HepG2 (cell line): ENCODE results near the gene TICAM2. TPM values are rescaled to one million over a fixed set of nuclear protein-coding genes. Genes with fewer than 3 reads are reported as not detected.
A peak's percentile ranks its signal among the peaks of the same experiment; 100 is the strongest.

ENCODE experiments used
- DNMT3B ChIP-seq: conservative IDR thresholded peaks from 2 replicates; pipeline ENCODE4 v1.6.1; 2016; ENCODE audit warnings: missing biosample characterization, control low read depth
- PITX1 ChIP-seq: sonication (generic); formaldehyde crosslinking; IDR thresholded peaks from 2 replicates; pipeline ENCODE4 v1.5.1; 2020; ENCODE audit warnings: mild to moderate bottlenecking, missing genetic modification reagents
- STAT5B ChIP-seq: sonication (generic); formaldehyde crosslinking; IDR thresholded peaks from 2 replicates; pipeline ENCODE4 v1.4.0; 2020; ENCODE audit warnings: missing genetic modification reagents
- XBP1 ChIP-seq: sonication (generic); formaldehyde crosslinking; IDR thresholded peaks from 2 replicates; pipeline ENCODE4 v1.5.0; 2020; ENCODE audit warnings: missing genetic modification reagents
- ZFP62 ChIP-seq: sonication (generic); formaldehyde crosslinking; IDR thresholded peaks from 2 replicates; pipeline ENCODE4 v1.4.0; 2020; ENCODE audit warnings: missing genetic modification reagents
- ZNF567 ChIP-seq: sonication (generic); formaldehyde crosslinking; IDR thresholded peaks from 2 replicates; pipeline ENCODE4 v1.8.1; 2023; ENCODE audit warnings: mild to moderate bottlenecking, missing genetic modification reagents, borderline replicate concordance
- ZNF672 ChIP-seq: sonication (generic); formaldehyde crosslinking; IDR thresholded peaks from 2 replicates; pipeline ENCODE4 v1.8.1; 2022; ENCODE audit warnings: missing genetic modification reagents
- ZNF7 ChIP-seq: IDR thresholded peaks from 2 replicates; pipeline ENCODE4 v1.6.1; 2016; ENCODE audit warnings: missing biosample characterization, missing genetic modification reagents
- polyA plus RNA-seq, 8 experiments: library from polyadenylated mRNA; depleted of rRNA in 3 of 8; stranded (reverse) in 7 of 8; unstranded in 1 of 8; fragments of >200 nt; fragmentation: Illumina TruSeq in 4 of 8; extraction: Trizol in 4 of 8; gene quantifications; 2 replicates each; pipeline versions ENCODE4 v1.2.1 to v1.2.3, GENCODE V29; 2011 to 2016; ENCODE audit warnings: low read depth in 4 of 8, missing spikeins in 1 of 8, mixed read lengths in 1 of 8; ENCODE audit not compliant: insufficient read depth in 1 of 8
- total RNA-seq, 5 experiments: library from RNA; depleted of rRNA; stranded (reverse); fragments of >200 nt; fragmentation: Illumina TruSeq; extraction: Trizol; gene quantifications; 2 replicates each; pipeline ENCODE4 v1.2.3, GENCODE V29; 2016; ENCODE audit warnings: low read depth in 1 of 5
- TF ChIP-seq, protein P1 (sequence below): sonication (generic); formaldehyde crosslinking; IDR thresholded peaks from 2 replicates; pipeline ENCODE4 v1.4.0; 2020; ENCODE audit warnings: mild to moderate bottlenecking, missing genetic modification reagents
- TF ChIP-seq, protein P2 (sequence below): sonication (generic); formaldehyde crosslinking; IDR thresholded peaks from 2 replicates; pipeline ENCODE4 v1.4.0; 2020; ENCODE audit warnings: missing genetic modification reagents, borderline replicate concordance
- TF ChIP-seq, protein P3 (sequence below): sonication (generic); formaldehyde crosslinking; IDR thresholded peaks from 2 replicates; pipeline ENCODE4 v1.4.0; 2020; ENCODE audit warnings: mild to moderate bottlenecking, missing genetic modification reagents
- TF ChIP-seq, protein P4 (sequence below): conservative IDR thresholded peaks from 2 replicates; pipeline ENCODE4 v1.6.1; 2018; ENCODE audit warnings: missing genetic modification reagents
- TF ChIP-seq, protein P5 (sequence below): sonication (generic); formaldehyde crosslinking; IDR thresholded peaks from 2 replicates; pipeline ENCODE4 v1.8.1; 2023; ENCODE audit warnings: mild to moderate bottlenecking, inconsistent platforms, moderate library complexity, missing genetic modification reagents, borderline replicate concordance

Gene TICAM2
- total and polyA plus RNA-seq, 2 of the 13 experiments (the other 11 are each of a cell fraction or from before 2014, with no cell fraction given), result 0.04 TPM; not detected in 1

DNA sequence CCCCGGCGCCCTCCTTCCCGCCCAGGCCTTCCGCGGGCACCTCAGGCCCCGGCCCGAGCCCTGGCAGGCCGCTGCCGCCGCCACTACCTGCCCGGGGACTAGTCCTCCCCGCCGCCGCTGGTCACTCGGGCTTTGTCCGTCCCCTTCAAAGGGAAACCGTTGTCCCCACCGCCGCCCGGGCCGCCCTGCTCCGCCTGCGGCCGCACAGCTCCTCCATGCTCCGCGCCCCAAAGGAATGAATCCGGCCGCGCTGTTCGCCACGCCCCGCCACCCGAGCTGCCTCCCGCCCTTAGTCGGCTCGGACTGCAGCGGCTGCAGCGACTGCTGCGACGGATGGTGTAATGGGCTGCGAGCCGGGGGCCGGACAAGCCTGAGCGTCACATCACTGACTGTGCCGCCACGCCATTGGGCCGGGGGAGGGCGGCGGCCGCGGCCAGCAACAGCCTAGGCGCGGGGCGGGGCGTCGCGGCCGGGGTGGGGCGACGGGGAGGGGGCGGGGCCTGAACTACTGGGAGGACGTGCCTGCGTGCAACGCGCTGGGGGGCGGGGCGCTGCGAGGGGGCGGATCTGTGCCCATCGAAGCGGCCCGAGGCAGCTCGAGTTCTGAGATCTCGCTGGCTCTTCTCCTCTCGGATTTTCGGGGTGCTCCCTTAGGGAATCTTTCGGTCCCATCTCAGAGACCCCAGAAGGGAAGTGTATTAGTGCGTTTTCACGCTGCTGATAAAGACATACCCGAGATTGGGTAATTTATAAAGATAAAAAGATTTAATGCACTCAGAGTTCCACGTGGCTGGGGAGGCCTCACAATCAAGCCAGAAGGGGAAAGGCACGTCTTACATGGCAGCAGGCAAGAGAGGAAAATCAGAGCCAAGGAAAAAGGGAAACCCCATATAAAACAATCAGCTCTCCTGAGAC is 57.6 kb downstream of the TICAM2 start, which contains the start of gene FEM1C (continued):
- TF ChIP-seq PITX1 (CRISPR knock-in tag) (peak; percentile 19; the same call in 1 of the 2 replicates), ZNF567 (CRISPR knock-in tag) (no peak), DNMT3B (CRISPR knock-in tag) (peak; percentile 83; the same call in 1 of the 2 replicates), STAT5B (CRISPR knock-in tag) (no peak), ZFP62 (no peak), ZNF7 (CRISPR knock-in tag) (no peak), ZNF672 (peak; percentile 26; the same call in 1 of the 2 replicates), XBP1 (CRISPR knock-in tag) (no peak)
- TF ChIP-seq, protein P1, sequence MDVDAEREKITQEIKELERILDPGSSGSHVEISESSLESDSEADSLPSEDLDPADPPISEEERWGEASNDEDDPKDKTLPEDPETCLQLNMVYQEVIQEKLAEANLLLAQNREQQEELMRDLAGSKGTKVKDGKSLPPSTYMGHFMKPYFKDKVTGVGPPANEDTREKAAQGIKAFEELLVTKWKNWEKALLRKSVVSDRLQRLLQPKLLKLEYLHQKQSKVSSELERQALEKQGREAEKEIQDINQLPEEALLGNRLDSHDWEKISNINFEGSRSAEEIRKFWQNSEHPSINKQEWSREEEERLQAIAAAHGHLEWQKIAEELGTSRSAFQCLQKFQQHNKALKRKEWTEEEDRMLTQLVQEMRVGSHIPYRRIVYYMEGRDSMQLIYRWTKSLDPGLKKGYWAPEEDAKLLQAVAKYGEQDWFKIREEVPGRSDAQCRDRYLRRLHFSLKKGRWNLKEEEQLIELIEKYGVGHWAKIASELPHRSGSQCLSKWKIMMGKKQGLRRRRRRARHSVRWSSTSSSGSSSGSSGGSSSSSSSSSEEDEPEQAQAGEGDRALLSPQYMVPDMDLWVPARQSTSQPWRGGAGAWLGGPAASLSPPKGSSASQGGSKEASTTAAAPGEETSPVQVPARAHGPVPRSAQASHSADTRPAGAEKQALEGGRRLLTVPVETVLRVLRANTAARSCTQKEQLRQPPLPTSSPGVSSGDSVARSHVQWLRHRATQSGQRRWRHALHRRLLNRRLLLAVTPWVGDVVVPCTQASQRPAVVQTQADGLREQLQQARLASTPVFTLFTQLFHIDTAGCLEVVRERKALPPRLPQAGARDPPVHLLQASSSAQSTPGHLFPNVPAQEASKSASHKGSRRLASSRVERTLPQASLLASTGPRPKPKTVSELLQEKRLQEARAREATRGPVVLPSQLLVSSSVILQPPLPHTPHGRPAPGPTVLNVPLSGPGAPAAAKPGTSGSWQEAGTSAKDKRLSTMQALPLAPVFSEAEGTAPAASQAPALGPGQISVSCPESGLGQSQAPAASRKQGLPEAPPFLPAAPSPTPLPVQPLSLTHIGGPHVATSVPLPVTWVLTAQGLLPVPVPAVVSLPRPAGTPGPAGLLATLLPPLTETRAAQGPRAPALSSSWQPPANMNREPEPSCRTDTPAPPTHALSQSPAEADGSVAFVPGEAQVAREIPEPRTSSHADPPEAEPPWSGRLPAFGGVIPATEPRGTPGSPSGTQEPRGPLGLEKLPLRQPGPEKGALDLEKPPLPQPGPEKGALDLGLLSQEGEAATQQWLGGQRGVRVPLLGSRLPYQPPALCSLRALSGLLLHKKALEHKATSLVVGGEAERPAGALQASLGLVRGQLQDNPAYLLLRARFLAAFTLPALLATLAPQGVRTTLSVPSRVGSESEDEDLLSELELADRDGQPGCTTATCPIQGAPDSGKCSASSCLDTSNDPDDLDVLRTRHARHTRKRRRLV (CRISPR knock-in tag), result 0 out of 2 replicates have a peak, but pooled peaks have one; percentile 27
- TF ChIP-seq, protein P2, sequence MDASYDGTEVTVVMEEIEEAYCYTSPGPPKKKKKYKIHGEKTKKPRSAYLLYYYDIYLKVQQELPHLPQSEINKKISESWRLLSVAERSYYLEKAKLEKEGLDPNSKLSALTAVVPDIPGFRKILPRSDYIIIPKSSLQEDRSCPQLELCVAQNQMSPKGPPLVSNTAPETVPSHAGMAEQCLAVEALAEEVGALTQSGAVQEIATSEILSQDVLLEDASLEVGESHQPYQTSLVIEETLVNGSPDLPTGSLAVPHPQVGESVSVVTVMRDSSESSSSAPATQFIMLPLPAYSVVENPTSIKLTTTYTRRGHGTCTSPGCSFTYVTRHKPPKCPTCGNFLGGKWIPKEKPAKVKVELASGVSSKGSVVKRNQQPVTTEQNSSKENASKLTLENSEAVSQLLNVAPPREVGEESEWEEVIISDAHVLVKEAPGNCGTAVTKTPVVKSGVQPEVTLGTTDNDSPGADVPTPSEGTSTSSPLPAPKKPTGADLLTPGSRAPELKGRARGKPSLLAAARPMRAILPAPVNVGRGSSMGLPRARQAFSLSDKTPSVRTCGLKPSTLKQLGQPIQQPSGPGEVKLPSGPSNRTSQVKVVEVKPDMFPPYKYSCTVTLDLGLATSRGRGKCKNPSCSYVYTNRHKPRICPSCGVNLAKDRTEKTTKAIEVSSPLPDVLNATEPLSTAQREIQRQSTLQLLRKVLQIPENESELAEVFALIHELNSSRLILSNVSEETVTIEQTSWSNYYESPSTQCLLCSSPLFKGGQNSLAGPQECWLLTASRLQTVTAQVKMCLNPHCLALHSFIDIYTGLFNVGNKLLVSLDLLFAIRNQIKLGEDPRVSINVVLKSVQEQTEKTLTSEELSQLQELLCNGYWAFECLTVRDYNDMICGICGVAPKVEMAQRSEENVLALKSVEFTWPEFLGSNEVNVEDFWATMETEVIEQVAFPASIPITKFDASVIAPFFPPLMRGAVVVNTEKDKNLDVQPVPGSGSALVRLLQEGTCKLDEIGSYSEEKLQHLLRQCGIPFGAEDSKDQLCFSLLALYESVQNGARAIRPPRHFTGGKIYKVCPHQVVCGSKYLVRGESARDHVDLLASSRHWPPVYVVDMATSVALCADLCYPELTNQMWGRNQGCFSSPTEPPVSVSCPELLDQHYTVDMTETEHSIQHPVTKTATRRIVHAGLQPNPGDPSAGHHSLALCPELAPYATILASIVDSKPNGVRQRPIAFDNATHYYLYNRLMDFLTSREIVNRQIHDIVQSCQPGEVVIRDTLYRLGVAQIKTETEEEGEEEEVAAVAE, result peak; percentile 74; the same call in 1 of the 2 replicates
- TF ChIP-seq, protein P3, sequence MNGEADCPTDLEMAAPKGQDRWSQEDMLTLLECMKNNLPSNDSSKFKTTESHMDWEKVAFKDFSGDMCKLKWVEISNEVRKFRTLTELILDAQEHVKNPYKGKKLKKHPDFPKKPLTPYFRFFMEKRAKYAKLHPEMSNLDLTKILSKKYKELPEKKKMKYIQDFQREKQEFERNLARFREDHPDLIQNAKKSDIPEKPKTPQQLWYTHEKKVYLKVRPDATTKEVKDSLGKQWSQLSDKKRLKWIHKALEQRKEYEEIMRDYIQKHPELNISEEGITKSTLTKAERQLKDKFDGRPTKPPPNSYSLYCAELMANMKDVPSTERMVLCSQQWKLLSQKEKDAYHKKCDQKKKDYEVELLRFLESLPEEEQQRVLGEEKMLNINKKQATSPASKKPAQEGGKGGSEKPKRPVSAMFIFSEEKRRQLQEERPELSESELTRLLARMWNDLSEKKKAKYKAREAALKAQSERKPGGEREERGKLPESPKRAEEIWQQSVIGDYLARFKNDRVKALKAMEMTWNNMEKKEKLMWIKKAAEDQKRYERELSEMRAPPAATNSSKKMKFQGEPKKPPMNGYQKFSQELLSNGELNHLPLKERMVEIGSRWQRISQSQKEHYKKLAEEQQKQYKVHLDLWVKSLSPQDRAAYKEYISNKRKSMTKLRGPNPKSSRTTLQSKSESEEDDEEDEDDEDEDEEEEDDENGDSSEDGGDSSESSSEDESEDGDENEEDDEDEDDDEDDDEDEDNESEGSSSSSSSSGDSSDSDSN, result peak; percentile 99
- TF ChIP-seq, protein P4, sequence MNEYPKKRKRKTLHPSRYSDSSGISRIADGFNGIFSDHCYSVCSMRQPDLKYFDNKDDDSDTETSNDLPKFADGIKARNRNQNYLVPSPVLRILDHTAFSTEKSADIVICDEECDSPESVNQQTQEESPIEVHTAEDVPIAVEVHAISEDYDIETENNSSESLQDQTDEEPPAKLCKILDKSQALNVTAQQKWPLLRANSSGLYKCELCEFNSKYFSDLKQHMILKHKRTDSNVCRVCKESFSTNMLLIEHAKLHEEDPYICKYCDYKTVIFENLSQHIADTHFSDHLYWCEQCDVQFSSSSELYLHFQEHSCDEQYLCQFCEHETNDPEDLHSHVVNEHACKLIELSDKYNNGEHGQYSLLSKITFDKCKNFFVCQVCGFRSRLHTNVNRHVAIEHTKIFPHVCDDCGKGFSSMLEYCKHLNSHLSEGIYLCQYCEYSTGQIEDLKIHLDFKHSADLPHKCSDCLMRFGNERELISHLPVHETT, result no peak
- TF ChIP-seq, protein P5, sequence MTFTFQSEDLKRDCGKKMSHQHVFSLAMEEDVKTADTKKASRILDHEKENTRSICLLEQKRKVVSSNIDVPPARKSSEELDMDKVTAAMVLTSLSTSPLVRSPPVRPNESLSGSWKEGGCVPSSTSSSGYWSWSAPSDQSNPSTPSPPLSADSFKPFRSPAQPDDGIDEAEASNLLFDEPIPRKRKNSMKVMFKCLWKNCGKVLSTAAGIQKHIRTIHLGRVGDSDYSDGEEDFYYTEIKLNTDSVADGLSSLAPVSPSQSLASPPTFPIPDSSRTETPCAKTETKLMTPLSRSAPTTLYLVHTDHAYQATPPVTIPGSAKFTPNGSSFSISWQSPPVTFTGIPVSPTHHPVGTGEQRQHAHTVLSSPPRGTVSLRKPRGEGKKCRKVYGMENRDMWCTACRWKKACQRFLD, result no peak
